Measurements from ENCODE around the gene DYNLL2.
A peak's percentile ranks its signal among the peaks of the same experiment; 100 is the strongest.
"Not testable (repeated sequence)": the region's sequence is repeated elsewhere in the genome, so short reads cannot be mapped to it uniquely, and the experiment has no call there.

The DYNLL2 gene

DNA sequence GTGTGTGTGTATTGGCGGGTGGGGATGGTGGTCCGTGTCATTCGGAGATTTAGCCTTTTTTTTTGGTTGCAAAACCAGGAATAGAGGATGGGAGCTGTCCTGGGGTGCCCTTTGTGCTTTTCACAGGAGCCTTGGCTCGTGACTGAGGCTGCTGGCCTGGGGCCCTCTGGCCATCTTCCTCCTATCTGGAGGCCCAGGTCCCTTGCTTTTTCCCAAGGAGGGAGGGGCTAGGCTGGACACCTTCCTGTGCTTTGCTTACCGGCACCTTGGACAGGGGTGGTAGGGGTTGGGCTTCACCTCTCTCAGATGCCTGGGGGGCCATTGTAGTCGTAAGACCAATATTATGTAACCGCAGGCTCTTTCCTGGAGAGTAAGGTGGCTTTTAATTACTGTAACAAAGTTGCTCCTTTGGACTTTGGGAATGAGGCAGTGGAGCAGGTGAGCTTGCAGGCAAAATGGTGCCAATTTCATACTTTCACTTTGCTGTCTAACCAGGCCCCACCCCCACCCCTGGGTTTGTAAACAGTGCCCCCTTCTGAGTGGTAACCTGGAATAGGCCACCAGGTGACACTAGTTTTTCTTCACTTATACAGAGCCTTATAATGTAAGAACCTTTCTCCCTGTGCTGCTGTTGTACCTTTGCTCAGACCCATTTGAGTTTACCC lies 1.2 kb downstream of the DYNLL2 start:
- TF ChIP-seq GATA1 (IDR thresholded peaks at IDR 0.05; ENCODE audit: low read depth, low read length) (no peak), POLR2A (IDR thresholded peaks at IDR 0.05; ENCODE audit: low read length) (no peak)
- peak; percentile 82 to 88 for DNase-seq

DNA sequence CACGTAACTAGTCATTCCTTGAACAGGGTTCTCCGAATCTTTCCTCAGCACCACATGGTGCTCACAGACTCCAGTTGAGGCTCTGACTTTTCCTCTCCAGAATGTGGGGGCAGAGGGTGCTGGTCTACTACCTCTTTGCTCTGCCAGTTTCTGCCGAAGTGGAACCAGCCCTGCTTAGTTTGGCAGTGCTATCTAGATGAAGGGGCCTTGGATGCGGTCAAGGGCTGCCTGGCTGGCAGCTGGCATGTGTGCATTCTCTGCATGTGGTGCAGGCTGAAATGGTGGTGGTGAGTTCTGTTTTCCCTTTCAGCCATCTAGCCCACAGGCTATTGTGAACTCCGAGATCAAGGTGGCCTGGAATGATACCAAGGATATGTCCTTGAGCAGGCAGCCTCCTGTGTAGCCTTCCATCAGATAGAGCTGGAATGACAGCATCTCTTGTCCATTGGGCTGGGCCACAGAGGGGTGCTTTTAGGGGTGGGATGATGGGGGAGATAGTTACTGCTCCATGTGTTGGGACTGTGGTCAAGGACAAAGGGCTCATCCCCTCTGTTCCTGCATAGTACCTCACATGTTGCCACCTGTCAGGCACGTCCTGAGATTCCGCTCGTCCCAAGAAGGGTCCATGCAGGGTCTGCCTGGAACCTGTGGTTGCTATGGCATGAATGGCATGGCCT lies 2.0 kb downstream of the DYNLL2 start:
- peak in 1 of 2 experiments; percentile 24 for DNase-seq
- TF ChIP-seq GATA1 (IDR thresholded peaks at IDR 0.05; ENCODE audit: low read depth, low read length) (no peak), POLR2A (IDR thresholded peaks at IDR 0.05; ENCODE audit: low read length) (no peak)

DNA sequence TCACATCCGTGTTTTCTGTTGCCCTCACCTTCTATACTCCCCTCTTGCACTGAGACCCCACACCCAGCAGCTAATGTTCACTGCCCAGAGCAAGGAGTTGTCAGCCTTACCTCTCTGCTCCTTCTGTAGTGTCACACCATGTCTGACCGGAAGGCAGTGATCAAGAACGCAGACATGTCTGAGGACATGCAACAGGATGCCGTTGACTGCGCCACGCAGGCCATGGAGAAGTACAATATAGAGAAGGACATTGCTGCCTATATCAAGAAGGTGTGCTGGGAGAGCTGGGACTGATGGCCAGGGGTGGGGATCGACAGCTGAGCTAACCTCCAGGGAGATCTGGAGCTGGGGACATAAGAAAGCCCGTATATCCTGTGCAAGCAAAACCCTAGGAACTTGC lies 3.7 kb downstream of the DYNLL2 start:
- TF ChIP-seq POLR2A (IDR thresholded peaks at IDR 0.05; ENCODE audit: low read length), result no peak
- TF ChIP-seq GATA1 (IDR thresholded peaks at IDR 0.05; ENCODE audit: low read depth, low read length), result no peak
- no peak for DNase-seq

DNA sequence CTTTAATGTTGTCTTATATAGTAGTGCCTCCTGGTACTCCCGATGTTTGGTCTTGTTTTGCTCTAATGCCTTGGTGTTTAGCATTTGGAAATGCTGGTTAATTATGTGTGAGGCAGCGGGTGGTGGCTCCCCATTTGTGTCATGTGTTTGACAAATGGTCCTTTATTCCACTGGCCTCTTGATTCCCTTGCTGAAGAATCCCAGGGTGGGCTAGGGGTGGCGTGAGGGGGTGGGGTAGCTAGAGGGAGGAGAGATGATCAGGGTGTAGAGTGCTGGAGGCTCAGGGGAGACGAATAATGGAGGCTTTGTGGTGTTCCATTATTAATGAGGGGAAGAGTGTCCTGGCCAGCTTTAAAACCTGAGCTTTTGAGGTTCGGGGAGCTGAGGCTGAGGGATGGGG lies 5.4 kb downstream of the DYNLL2 start:
- TF ChIP-seq GATA1 (IDR thresholded peaks at IDR 0.05; ENCODE audit: low read depth, low read length), result no peak
- no peak for TF ChIP-seq POLR2A (IDR thresholded peaks at IDR 0.05; ENCODE audit: low read length)
- DNase-seq, result no peak

- TF ChIP-seq GATA1 (IDR thresholded peaks at IDR 0.05; ENCODE audit: low read depth, low read length) (no peak), POLR2A (IDR thresholded peaks at IDR 0.05; ENCODE audit: low read length) (no peak)
- no peak for DNase-seq
Observed at GRCh38 chr17:58089111-58089510, 5.9 kb downstream of the DYNLL2 start.

DNA sequence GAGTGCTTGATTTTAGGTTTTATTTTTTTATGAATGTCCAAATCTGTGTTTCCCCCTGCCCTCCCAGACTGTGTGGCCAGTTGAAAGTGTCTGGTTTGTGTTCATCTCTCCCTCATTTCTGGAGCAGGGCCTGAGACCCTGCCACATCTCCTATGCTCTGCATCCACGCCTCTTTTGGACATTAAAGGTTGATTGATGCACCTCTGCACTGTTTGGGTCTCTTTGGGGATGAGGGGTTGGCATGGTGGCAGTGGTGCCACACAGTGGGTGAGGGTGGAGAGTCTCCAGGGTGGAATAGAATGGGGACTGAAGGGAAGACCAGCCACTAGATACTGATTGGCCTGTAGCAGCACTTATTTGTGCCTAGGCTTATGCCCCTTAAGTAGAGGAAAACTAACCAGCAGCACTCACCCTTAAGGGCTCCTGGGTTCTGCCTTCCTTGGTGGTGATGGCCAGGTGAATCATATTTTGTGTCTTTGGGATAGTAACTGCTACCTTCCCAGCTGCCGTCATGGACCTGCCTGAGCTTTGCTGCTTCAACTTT lies 7.9 kb downstream of the DYNLL2 start:
- no peak for DNase-seq
- TF ChIP-seq POLR2A (IDR thresholded peaks at IDR 0.05; ENCODE audit: low read length) (no peak), GATA1 (IDR thresholded peaks at IDR 0.05; ENCODE audit: low read depth, low read length) (no peak)

GRCh38 chr17:58092101-58092796 lies 9.0 kb downstream of the DYNLL2 start:
- TF ChIP-seq POLR2A (IDR thresholded peaks at IDR 0.05; ENCODE audit: low read length), result no peak
- no peak for TF ChIP-seq GATA1 (IDR thresholded peaks at IDR 0.05; ENCODE audit: low read depth, low read length)
- DNase-seq, result no peak

DNA sequence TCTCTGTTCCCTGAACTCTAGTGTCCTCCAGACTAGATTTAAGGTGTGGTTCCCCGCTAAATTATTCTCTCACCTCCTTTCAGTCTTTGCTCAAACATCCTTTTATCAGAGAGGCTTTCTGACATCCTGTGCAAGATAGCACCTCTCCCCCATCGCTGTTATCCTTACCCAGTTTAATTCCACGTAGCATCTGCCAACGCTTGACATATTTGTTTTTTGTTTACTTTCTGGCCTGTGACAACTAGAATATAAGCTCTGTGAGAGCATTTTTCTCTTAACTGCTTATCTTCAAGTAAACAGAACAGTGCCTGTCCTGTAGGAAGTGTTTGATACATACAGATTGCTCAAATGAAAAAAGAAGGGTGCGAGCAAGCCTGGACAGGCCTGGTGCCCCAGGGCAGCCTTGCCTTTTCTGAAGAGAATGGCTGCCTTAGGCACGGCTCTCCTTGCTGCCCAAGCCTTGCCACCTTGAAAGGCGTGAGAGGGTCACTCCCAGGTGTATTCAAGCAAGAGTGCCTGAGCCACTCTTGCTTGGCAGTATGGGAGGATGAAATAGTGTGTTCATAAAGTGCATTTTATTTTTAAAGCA lies 9.7 kb downstream of the DYNLL2 start:
- TF ChIP-seq GATA1 (IDR thresholded peaks at IDR 0.05; ENCODE audit: low read depth, low read length) (no peak), POLR2A (IDR thresholded peaks at IDR 0.05; ENCODE audit: low read length) (no peak)
- no peak for DNase-seq

- TF ChIP-seq GATA1 (IDR thresholded peaks at IDR 0.05; ENCODE audit: low read depth, low read length), result no peak
- TF ChIP-seq POLR2A (IDR thresholded peaks at IDR 0.05; ENCODE audit: low read length), result no peak
- DNase-seq, result no peak
Observed at GRCh38 chr17:58094118-58094517, 10.9 kb downstream of the DYNLL2 start.

GRCh38 chr17:58096892-58097291 lies 13.7 kb downstream of the DYNLL2 start:
- TF ChIP-seq GATA1 (IDR thresholded peaks at IDR 0.05; ENCODE audit: low read depth, low read length), result no peak
- DNase-seq, result no peak

DNA sequence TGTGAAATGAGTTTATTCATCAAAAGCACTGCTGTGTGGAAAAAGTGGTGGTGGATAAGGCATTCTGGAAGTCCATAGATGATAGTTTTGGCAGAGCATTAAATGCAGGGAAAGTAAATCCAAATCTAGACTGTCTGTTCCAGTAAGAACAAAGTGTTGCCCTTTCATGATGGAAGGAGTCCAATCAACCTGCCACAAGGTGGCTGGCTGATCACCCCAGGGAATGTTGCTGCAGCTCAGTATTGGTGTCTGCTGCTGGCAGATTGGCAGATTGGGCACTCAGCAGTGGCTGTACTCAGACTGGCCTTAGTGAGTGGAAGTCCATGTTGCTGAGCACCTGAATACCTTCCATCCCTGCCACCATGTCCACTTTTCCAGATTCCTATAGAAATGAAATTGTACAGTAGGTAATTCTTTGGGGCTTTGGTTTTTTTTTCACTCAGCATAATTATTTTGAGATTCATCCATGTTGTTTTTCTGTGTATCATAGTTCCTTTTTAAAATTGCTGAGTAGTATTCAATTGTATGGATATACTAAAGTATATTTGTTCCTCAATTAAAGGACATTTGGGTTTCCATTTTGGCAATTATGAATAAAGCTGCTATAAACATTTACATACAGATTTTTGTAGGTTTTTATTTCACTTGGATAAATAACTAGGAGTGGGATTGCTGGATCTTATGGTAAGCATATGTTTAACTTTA lies 14.3 kb downstream of the DYNLL2 start:
- no peak for DNase-seq
- TF ChIP-seq POLR2A (IDR thresholded peaks at IDR 0.05; ENCODE audit: low read length) (no peak), GATA1 (IDR thresholded peaks at IDR 0.05; ENCODE audit: low read depth, low read length) (no peak)

DNA sequence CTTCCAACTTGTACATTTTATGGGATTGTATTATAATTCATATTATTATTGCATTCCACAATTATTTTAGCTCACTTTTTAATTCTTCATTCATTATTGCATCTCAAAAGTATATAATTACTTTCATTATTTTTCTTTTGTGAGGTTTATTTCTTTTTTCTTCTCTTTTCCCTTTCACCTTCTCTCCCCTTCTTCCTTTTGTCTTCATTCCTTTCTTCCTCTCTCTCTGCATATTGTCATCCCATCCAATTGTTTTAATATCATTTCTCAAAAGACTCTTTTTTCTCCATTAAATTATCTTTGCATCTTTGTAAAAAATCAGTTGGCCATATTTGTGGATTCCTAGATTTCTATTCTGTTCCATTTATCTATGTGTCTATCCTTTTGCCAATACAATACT lies 17.3 kb downstream of the DYNLL2 start:
- TF ChIP-seq GATA1 (IDR thresholded peaks at IDR 0.05; ENCODE audit: low read depth, low read length) (no peak), POLR2A (IDR thresholded peaks at IDR 0.05; ENCODE audit: low read length) (no peak)
- DNase-seq, result no peak

DNA sequence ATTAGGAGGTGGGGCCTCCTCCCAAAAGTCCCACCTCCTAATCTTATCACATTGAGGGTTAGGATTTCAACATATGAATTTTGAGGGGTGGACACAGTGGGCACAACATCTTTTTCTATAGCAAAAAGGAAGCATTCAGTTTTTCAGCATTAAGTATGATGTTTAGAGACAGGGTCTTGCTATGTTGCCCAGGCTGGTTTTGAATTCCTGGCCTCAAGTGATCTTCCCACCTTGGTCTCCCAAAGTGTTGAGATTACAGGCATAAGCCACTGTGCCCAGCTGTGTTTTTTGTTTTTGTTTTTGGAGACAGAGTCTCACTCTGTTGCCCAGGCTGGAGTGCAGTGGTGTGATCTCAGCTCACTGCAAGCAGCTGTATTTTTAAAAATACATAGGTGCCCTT lies 18.7 kb downstream of the DYNLL2 start:
- not testable (repeated sequence) for DNase-seq

DNA sequence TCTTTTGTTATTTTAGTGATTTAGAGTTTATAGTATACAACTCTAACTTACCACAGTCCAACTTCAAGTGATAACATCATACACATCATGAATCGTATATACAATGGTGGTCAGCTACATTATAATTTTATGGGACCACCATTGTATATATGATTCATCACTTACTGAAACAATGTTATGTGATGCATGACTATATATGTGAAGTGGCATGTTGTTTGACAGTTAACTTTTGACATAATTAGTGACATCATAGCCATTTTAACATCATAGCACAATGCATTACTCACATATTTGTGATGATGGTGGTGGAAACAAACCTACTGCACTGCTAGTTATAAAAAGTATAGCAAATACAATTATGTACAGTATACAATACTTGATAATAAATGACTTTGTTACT lies 21.9 kb downstream of the DYNLL2 start:
- DNase-seq, result no peak
- no peak for TF ChIP-seq POLR2A (IDR thresholded peaks at IDR 0.05; ENCODE audit: low read length)
- no peak for TF ChIP-seq GATA1 (IDR thresholded peaks at IDR 0.05; ENCODE audit: low read depth, low read length)

Measured in erythroblast (primary cell).